ENCODE measurements around the gene BBS2.

DNA sequence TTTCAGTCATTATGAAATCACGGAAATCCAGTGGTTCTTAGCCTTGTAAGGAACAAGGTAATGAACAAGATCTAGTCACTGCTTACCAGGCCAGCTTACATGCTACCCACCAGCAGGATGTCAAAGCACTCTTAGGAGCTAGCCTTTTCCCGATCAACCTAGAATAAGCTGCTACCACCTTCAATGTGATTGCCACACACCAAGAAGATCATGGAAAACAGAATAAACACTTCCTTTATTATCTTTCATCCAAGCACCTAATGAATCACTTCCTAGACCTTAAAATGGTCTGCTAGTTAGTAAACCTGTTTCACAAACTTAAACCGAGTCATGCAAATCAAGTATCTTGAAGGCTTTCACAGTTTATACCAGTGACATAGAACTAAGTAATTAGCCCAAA, 5.0 kb downstream of the BBS2 start:
- TF ChIP-seq SUZ12 (IDR thresholded peaks at IDR 0.05; ENCODE audit: low read depth, low read length): no peak
- no peak for TF ChIP-seq ZNF335 (CRISPR knock-in tag; IDR thresholded peaks at IDR 0.05)
- no peak for TF ChIP-seq RXRA (CRISPR knock-in tag; IDR thresholded peaks at IDR 0.05)
- no peak for TF ChIP-seq BCL6 (CRISPR knock-in tag; IDR thresholded peaks at IDR 0.05)
- no peak for TF ChIP-seq NPAS2 (CRISPR knock-in tag; IDR thresholded peaks at IDR 0.05; ENCODE audit: borderline replicate concordance)
- no peak for TF ChIP-seq CEBPG (CRISPR knock-in tag; IDR thresholded peaks at IDR 0.05)
- TF ChIP-seq, protein P1, sequence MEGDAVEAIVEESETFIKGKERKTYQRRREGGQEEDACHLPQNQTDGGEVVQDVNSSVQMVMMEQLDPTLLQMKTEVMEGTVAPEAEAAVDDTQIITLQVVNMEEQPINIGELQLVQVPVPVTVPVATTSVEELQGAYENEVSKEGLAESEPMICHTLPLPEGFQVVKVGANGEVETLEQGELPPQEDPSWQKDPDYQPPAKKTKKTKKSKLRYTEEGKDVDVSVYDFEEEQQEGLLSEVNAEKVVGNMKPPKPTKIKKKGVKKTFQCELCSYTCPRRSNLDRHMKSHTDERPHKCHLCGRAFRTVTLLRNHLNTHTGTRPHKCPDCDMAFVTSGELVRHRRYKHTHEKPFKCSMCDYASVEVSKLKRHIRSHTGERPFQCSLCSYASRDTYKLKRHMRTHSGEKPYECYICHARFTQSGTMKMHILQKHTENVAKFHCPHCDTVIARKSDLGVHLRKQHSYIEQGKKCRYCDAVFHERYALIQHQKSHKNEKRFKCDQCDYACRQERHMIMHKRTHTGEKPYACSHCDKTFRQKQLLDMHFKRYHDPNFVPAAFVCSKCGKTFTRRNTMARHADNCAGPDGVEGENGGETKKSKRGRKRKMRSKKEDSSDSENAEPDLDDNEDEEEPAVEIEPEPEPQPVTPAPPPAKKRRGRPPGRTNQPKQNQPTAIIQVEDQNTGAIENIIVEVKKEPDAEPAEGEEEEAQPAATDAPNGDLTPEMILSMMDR (CRISPR knock-in tag; IDR thresholded peaks at IDR 0.05): no peak
- TF ChIP-seq, protein P2, sequence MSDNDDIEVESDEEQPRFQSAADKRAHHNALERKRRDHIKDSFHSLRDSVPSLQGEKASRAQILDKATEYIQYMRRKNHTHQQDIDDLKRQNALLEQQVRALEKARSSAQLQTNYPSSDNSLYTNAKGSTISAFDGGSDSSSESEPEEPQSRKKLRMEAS (IDR thresholded peaks at IDR 0.05): no peak
- no peak for TF ChIP-seq RCOR2 (CRISPR knock-in tag; IDR thresholded peaks at IDR 0.05)
- TF ChIP-seq ZNF780A (CRISPR knock-in tag; IDR thresholded peaks at IDR 0.05): no peak
- TF ChIP-seq POLR2A (IDR thresholded peaks at IDR 0.05; ENCODE audit: insufficient read depth in 1 of 2, low read depth in 2 of 2, low read length in 2 of 2): no peak
- TF ChIP-seq STAT5B (CRISPR knock-in tag; IDR thresholded peaks at IDR 0.05): no peak
- TF ChIP-seq NR3C1 (CRISPR knock-in tag; IDR thresholded peaks at IDR 0.05): no peak

Data from HepG2 (cell line).